HCT116 (cell line): ENCODE results near the gene PLA2G2A. TPM values are rescaled to one million over a fixed set of nuclear protein-coding genes. Genes with fewer than 3 reads are reported as not detected.

Experiments
- ATAC-seq: fragments of 200-7000 bp; cut with Tn5 transposase; 2 replicates; pipeline ENCODE4 v1.9.1; 2020; ENCODE audit warnings: mild to moderate bottlenecking, moderate library complexity
- BruUV-seq: library from RNA; stranded (reverse); fragments of 400-500 nt; replicated peaks from 2 replicates; lab custom pipeline; 2021; lab: Mats Ljungman, UMichigan
- CTCF ChIA-PET: fragments of 300-600 bp; sonication (Branson Sonifier 250); formaldehyde crosslinking; loops from one replicate; lab custom pipeline; 2021; ENCODE audit warnings: antibody characterized with exemption; lab: Charles Lee
- POLR2A ChIA-PET: fragments of 300-600, 350-600 bp; sonication (Branson Sonifier 250); formaldehyde crosslinking; loops from one replicate; lab custom pipeline; 2021; ENCODE audit warnings: antibody characterized with exemption; lab: Charles Lee
- RAD21 ChIA-PET, 2 experiments: fragments of 300-600 bp; sonication (Branson Sonifier 250); formaldehyde crosslinking; loops; one replicate each; lab custom pipeline; 2023; ENCODE audit warnings: low total read pairs in 2 of 2; ENCODE audit not compliant: uncharacterized antibody in 2 of 2, unreplicated experiment in 2 of 2, low non-redundant PET in 1 of 2; lab: Charles Lee
- DNase-seq: peaks from one replicate; pipeline ENCODE4 v3.0.0-alpha.2; 2010; ENCODE audit warnings: low read depth, low spot score
- H2AFZ ChIP-seq: fragments of 200-600 bp; shearing (Covaris generic), sonication (generic); 2 replicates; pipeline ENCODE4 v1.6.1; 2017; ENCODE audit warnings: low read depth, mixed run types, mixed read lengths, antibody characterized with exemption, low read length; ENCODE audit not compliant: poor library complexity, severe bottlenecking
- H3K27ac ChIP-seq: 2 replicates; pipeline ENCODE4 v1.5.1; 2012; ENCODE audit warnings: low read depth, low read length
- H3K27me3 ChIP-seq: fragments of 200-600 bp; sonication (generic); 2 replicates; pipeline ENCODE4 v1.6.1; 2016; ENCODE audit warnings: mixed run types, low read length, mixed read lengths; ENCODE audit not compliant: insufficient read depth
- H3K36me3 ChIP-seq, 2 experiments: fragments of 200-500 bp in 1 of 2; fragments of 200-600 bp in 1 of 2; sonication (Bioruptor generic) in 1 of 2; sonication (generic) in 1 of 2; 2 replicates each; pipeline versions ENCODE4 v1.5.1 to v1.6.1; 2014 to 2016; ENCODE audit warnings: low read length in 2 of 2, inconsistent platforms in 1 of 2, mixed read lengths in 1 of 2, mixed run types in 1 of 2; ENCODE audit not compliant: insufficient read depth in 2 of 2, control insufficient read depth in 1 of 2
- H3K4me1 ChIP-seq, 2 experiments: fragments of 200-600 bp in 1 of 2; sonication (generic) in 1 of 2; 2 replicates each; pipeline versions ENCODE4 v1.5.1 to v1.6.1; 2012 to 2017; ENCODE audit warnings: low read length in 2 of 2, inconsistent platforms in 1 of 2, mild to moderate bottlenecking in 1 of 2, mixed read lengths in 1 of 2, mixed run types in 1 of 2, moderate library complexity in 1 of 2; ENCODE audit not compliant: insufficient read depth in 2 of 2, control insufficient read depth in 1 of 2
- H3K4me2 ChIP-seq: fragments of 200-600 bp; sonication (generic); 2 replicates; pipeline ENCODE4 v1.6.1; 2017; ENCODE audit warnings: mixed run types, low read length, mixed read lengths
- H3K4me3 ChIP-seq, 2 experiments: fragments of 200-600 bp in 1 of 2; sonication (generic) in 1 of 2; replicated peaks in 1 of 2; 2 replicates each; pipeline ENCODE4 v1.5.1; 2011 to 2016; ENCODE audit warnings: low read length in 2 of 2, control low read depth in 1 of 2, low read depth in 1 of 2, mild to moderate bottlenecking in 1 of 2, mixed read lengths in 1 of 2, mixed run types in 1 of 2
- H3K79me2 ChIP-seq: fragments of 200-600 bp; sonication (generic); 2 replicates; pipeline ENCODE4 v1.6.1; 2017; ENCODE audit warnings: mild to moderate bottlenecking, mixed run types, low read length, moderate library complexity, mixed read lengths; ENCODE audit not compliant: insufficient read depth
- H3K9ac ChIP-seq: fragments of 200-600 bp; sonication (generic); 2 replicates; pipeline ENCODE4 v1.6.1; 2016; ENCODE audit warnings: low read length, mixed read lengths
- H3K9me2 ChIP-seq: fragments of 200-600 bp; sonication (generic), shearing (Covaris generic); 2 replicates; pipeline ENCODE4 v1.6.1; 2017; ENCODE audit warnings: mixed run types, mild to moderate bottlenecking, moderate library complexity; ENCODE audit not compliant: insufficient read depth
- H3K9me3 ChIP-seq, 2 experiments: fragments of 200-500 bp in 1 of 2; fragments of 200-600 bp in 1 of 2; sonication (Bioruptor generic) in 1 of 2; sonication (generic) in 1 of 2; 2 replicates each; pipeline ENCODE4 v1.6.1; 2014 to 2017; ENCODE audit warnings: low read length in 2 of 2, mixed read lengths in 2 of 2, inconsistent platforms in 1 of 2, low read depth in 1 of 2, mild to moderate bottlenecking in 1 of 2, mixed run types in 1 of 2, moderate library complexity in 1 of 2; ENCODE audit not compliant: control insufficient read depth in 1 of 2, insufficient read depth in 1 of 2
- H4K20me1 ChIP-seq: fragments of 200-600 bp; sonication (generic), shearing (Covaris generic); 2 replicates; pipeline ENCODE4 v1.6.1; 2017; ENCODE audit warnings: mixed run types, mild to moderate bottlenecking, moderate library complexity; ENCODE audit not compliant: insufficient read depth
- CBX3 ChIP-seq: IDR thresholded peaks from 2 replicates; pipeline ENCODE4 v1.6.1; 2012; ENCODE audit warnings: low read depth
- CEBPB ChIP-seq: IDR thresholded peaks from 2 replicates; pipeline ENCODE4 v1.6.1; 2012; ENCODE audit warnings: low read depth
- EGR1 ChIP-seq: IDR thresholded peaks from 2 replicates; pipeline ENCODE4 v1.6.1; 2012; ENCODE audit warnings: low read depth
- ELF1 ChIP-seq: IDR thresholded peaks from 2 replicates; pipeline ENCODE4 v1.6.1; 2012; ENCODE audit warnings: low read depth, borderline replicate concordance
- EZH2phosphoT487 ChIP-seq: fragments of 200-600 bp; IDR thresholded peaks from 2 replicates; pipeline ENCODE4 v1.6.1; 2018; ENCODE audit warnings: antibody characterized with exemption, borderline replicate concordance
- FOSL1 ChIP-seq: IDR thresholded peaks from 2 replicates; pipeline ENCODE4 v1.6.1; 2012; ENCODE audit warnings: low read depth
- JUND ChIP-seq: IDR thresholded peaks from 2 replicates; pipeline ENCODE4 v1.6.1; 2012
- MAX ChIP-seq: IDR thresholded peaks from 2 replicates; pipeline ENCODE4 v1.6.1; 2012
- POLR2A ChIP-seq: IDR thresholded peaks from 2 replicates; pipeline ENCODE4 v1.7.0; 2011; ENCODE audit warnings: borderline replicate concordance; ENCODE audit not compliant: insufficient read depth, insufficient read length; ENCODE audit errors: extremely low read depth
- SP1 ChIP-seq: IDR thresholded peaks from 2 replicates; pipeline ENCODE4 v1.6.1; 2012; ENCODE audit warnings: low read depth
- SRF ChIP-seq: IDR thresholded peaks from 2 replicates; pipeline ENCODE4 v1.6.1; 2012; ENCODE audit warnings: low read depth
- YY1 ChIP-seq: IDR thresholded peaks from 2 replicates; pipeline ENCODE4 v1.6.1; 2011; ENCODE audit warnings: low read length, low read depth, moderate library complexity, mild to moderate bottlenecking; ENCODE audit not compliant: insufficient replicate concordance; ENCODE audit errors: extremely low read depth
- ZBTB33 ChIP-seq: IDR thresholded peaks from 2 replicates; pipeline ENCODE4 v1.6.1; 2011; ENCODE audit warnings: mild to moderate bottlenecking, low read length, moderate library complexity; ENCODE audit not compliant: insufficient replicate concordance; ENCODE audit errors: extremely low read depth
- ZFX ChIP-seq: fragments of 450-650 bp; IDR thresholded peaks from 2 replicates; pipeline ENCODE4 v1.6.1; 2017
- intact Hi-C: fragments of 100-400 bp; cut with micrococcal nuclease; formaldehyde crosslinking; loops from 2 replicates; pipeline ENCODE4 v1.10.0; 2022
- total RNA-seq: library from RNA; stranded (reverse); gene quantifications from one replicate; pipeline ENCODE4 v1.2.1, GENCODE V29; 2021; ENCODE audit not compliant: unreplicated experiment

Gene PLA2G2A
- total RNA-seq, 1 experiment from 2014 or later: not detected

- ATAC-seq (no peak), DNase-seq (no peak)
- H3K9me2 ChIP-seq: no peaks in the 10 kb centered on the region
- H3K27me3 ChIP-seq: no peaks in the 10 kb centered on the region; the same call in 1 of the 2 replicates
- no TSS peak for BruUV-seq
- H3K4me1 ChIP-seq: no peaks in the 10 kb centered on the region
- no peak overlapping the region for H2AFZ ChIP-seq
- H3K4me3 ChIP-seq: no peak overlapping the region
- no peaks in the 10 kb centered on the region for H3K79me2 ChIP-seq
- no peaks in the 10 kb centered on the region for H4K20me1 ChIP-seq
- H3K36me3 ChIP-seq: no peaks in the 10 kb centered on the region
- TF ChIP-seq CBX3 (peak; percentile 27; the same call in 1 of the 2 replicates), SRF (no peak)
- H3K27ac ChIP-seq: no peak overlapping the region
- ChIA-PET RAD21 (no interaction called here), CTCF (no interaction called here), POLR2A (no interaction called here)
- H3K4me2 ChIP-seq: no peak overlapping the region
- H3K9ac ChIP-seq: no peak overlapping the region
- H3K9me3 ChIP-seq: peaks cover 6 to 8% of the 10 kb centered on the region in 2 experiments; a peak in 1 of 4 replicates
- intact Hi-C loops: no loop called here
These were observed 34.7 kb upstream of the PLA2G2A start for GRCh38 chr1:20014153-20014552.

GRCh38 chr1:20010016-20010415 lies 30.6 kb upstream of the PLA2G2A start:
- no TSS peak for BruUV-seq

More at GRCh38 chr1:20010016-20010415, 30.6 kb upstream of the PLA2G2A start:
- Histone ChIP-seq H3K79me2 (no peaks in the 10 kb centered on the region), H4K20me1 (no peaks in the 10 kb centered on the region), H3K27me3 (no peaks in the 10 kb centered on the region; the same call in 1 of the 2 replicates), H3K27ac (no peak overlapping the region), H3K4me2 (no peak overlapping the region), H3K9ac (no peak overlapping the region), H2AFZ (no peak overlapping the region), H3K9me3 (peaks cover 6 to 8% of the 10 kb centered on the region in 2 experiments; a peak in 1 of 4 replicates), H3K9me2 (no peaks in the 10 kb centered on the region), H3K36me3 (no peaks in the 10 kb centered on the region), H3K4me3 (no peak overlapping the region)
- CTCF ChIA-PET: no interaction called here
- POLR2A ChIA-PET: no interaction called here
- intact Hi-C loops: no loop called here
- DNase-seq: no peak
- RAD21 ChIA-PET: no interaction called here
- TF ChIP-seq SP1 (no peak), ELF1 (no peak), POLR2A (no peak), JUND (no peak), FOSL1 (no peak), ZFX (no peak), YY1 (no peak), ZBTB33 (no peak), EZH2phosphoT487 (no peak), EGR1 (no peak), MAX (no peak), CEBPB (no peak), CBX3 (no peak)
- TF ChIP-seq, all 23 proteins: peak for 0
- H3K4me1 ChIP-seq: no peaks in the 10 kb centered on the region
- no peak for ATAC-seq
